GM12801 (cell line): ENCODE data around the gene CD300LF.
A peak's percentile ranks its signal among the peaks of the same experiment; 100 is the strongest.

Experiments
- CTCF ChIP-seq: IDR thresholded peaks from one replicate; pipeline ENCODE4 v1.5.1; 2011; ENCODE audit warnings: control low read depth; ENCODE audit not compliant: insufficient read length; ENCODE audit errors: extremely low read depth

The CD300LF gene

GRCh38 chr17:74745548-74746177 lies 32.9 kb upstream of the CD300LF start:
- TF ChIP-seq CTCF: no peak

GRCh38 chr17:74744714-74745547 lies 32.2 kb upstream of the CD300LF start:
- TF ChIP-seq CTCF: peak; percentile 88

- TF ChIP-seq CTCF: no peak
Observed at GRCh38 chr17:74744349-74744713, 31.6 kb upstream of the CD300LF start.

- no peak for TF ChIP-seq CTCF
Observed at GRCh38 chr17:74743755-74744154, 31.0 kb upstream of the CD300LF start.

- TF ChIP-seq CTCF: no peak
Observed at GRCh38 chr17:74742978-74743545, 30.3 kb upstream of the CD300LF start.

GRCh38 chr17:74742153-74742515 lies 29.4 kb upstream of the CD300LF start:
- no peak for TF ChIP-seq CTCF

- TF ChIP-seq CTCF: no peak
Observed at GRCh38 chr17:74740641-74741387, 28.1 kb upstream of the CD300LF start.
